NCI-H2227 (cell line): ENCODE results near the gene NEK6.

Source experiments
- DNase-seq: peaks from one replicate; lab custom pipeline; 2025; ENCODE audit not compliant: unreplicated experiment; lab: John Stamatoyannopoulos, UW

The NEK6 gene

GRCh38 chr9:124370896-124371582, 113.3 kb downstream of the NEK6 start:
- DNase-seq = no peak

GRCh38 chr9:124372038-124372437, 114.3 kb downstream of the NEK6 start:
- DNase-seq = no peak

- no peak for DNase-seq
These were observed 115.6 kb downstream of the NEK6 start for GRCh38 chr9:124373386-124373785.

- DNase-seq = no peak
These were observed 116.1 kb downstream of the NEK6 start for GRCh38 chr9:124373851-124374250.

- no peak for DNase-seq
These were observed 118.0 kb downstream of the NEK6 start for GRCh38 chr9:124375726-124376125.

GRCh38 chr9:124376329-124376728, 118.6 kb downstream of the NEK6 start:
- no peak for DNase-seq

- no peak for DNase-seq
These were observed 120.0 kb downstream of the NEK6 start for GRCh38 chr9:124377551-124378406.

DNA sequence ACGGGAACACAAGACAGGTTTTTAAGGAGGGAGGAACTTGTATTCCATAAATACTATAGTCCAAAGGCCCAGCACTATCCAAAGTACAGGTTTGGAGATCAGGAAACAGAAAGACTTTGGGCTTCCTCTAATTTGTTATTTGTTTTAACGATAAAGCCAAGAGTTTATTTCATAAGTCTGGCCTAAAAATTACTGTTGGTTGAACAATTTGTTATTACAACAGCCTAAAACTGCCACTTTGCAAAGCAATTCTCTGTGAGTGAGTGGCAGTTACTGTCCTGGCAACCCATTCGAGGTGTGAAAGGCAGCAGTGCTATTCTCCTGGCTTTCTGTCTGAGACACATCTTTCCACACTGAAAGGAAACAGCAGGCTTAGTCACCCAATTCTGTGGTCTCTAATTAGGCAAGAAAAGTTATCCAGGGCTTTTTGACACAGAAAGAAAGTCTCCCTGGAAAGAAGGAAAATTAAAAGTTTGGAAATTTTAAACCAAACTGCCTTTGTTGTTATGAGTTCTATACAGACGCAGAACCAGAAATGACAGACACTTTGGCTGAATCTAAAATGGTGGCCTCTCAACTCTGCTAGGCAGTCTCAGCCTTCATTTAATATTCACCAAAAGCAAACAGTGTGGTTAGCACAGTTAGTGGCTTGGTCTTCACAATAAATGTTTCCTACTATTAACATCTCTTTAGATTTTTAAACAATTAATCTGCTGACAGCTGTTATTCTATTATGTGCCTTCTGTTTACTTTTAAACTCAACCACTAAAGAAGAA, 123.6 kb downstream of the NEK6 start:
- no peak for DNase-seq

- no peak for DNase-seq
These were observed 126.5 kb downstream of the NEK6 start for GRCh38 chr9:124384210-124384609.

- no peak for DNase-seq
These were observed 127.1 kb downstream of the NEK6 start for GRCh38 chr9:124384846-124385245.

- no peak for DNase-seq
These were observed 127.9 kb downstream of the NEK6 start for GRCh38 chr9:124385623-124386022.

- DNase-seq = no peak
These were observed 128.5 kb downstream of the NEK6 start for GRCh38 chr9:124386201-124386600.

GRCh38 chr9:124388275-124389048, 130.7 kb downstream of the NEK6 start:
- no peak for DNase-seq

GRCh38 chr9:124389146-124389939, 131.6 kb downstream of the NEK6 start:
- DNase-seq = no peak

- peak; percentile 32 for DNase-seq
These were observed 133.3 kb downstream of the NEK6 start for GRCh38 chr9:124390794-124391658.

- DNase-seq = no peak
These were observed 134.6 kb downstream of the NEK6 start for GRCh38 chr9:124392254-124392870.

DNA sequence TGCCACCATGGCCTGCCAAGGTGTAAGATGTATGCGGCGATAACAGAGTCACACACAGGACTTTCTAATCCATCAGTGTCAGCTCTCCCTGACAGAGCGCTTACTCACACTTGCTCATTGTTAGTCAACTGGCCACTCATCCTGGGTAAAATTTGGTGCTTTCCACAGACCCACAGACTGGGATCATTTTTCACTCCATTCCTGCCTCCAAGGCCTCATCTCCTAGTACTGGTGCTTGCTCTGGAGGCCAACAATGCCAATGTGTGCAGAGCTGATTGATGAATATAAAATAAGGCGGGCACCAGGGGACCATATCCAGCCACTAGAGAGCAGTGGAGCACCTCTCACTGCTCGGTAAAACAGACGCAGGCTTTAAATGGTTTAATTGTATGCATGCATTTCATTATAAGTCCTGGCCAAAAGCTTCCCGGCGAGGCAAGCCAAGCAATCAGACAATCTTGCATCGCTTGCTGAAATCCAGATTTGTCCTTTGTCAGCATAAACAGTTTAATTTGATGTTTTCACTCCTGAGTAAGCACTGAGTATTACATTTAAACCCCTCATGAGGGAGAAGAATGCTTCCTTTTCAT, 135.2 kb downstream of the NEK6 start:
- DNase-seq = peak; percentile 16

- no peak for DNase-seq
These were observed 136.4 kb downstream of the NEK6 start for GRCh38 chr9:124394167-124394566.
